Stimulated activated CD8-positive, alpha-beta memory T cell treated with anti-CD3 and anti-CD28 coated beads, Interleukin-4, amount 100 ng/mL, for 48 hours (primary cell): ENCODE results near the gene GPRC5B.

Source experiments
- DNase-seq: peaks from one replicate; pipeline ENCODE4 v3.0.0-alpha.2; 2020

The GPRC5B gene

GRCh38 chr16:19809121-19809635 lies 75.5 kb downstream of the GPRC5B start:
- DNase-seq, result no peak

GRCh38 chr16:19808061-19808641 lies 76.5 kb downstream of the GPRC5B start:
- DNase-seq, result no peak
